ENCODE results near the gene C2CD3. TPM values are rescaled to one million over a fixed set of nuclear protein-coding genes. Genes with fewer than 3 reads are reported as not detected.

The C2CD3 gene
- total and polyA plus RNA-seq, 10 of the 15 experiments (the other 5 are each of a cell fraction or from before 2014, with no cell fraction given): 2.3 to 24.0 (median 16.3) TPM

DNA sequence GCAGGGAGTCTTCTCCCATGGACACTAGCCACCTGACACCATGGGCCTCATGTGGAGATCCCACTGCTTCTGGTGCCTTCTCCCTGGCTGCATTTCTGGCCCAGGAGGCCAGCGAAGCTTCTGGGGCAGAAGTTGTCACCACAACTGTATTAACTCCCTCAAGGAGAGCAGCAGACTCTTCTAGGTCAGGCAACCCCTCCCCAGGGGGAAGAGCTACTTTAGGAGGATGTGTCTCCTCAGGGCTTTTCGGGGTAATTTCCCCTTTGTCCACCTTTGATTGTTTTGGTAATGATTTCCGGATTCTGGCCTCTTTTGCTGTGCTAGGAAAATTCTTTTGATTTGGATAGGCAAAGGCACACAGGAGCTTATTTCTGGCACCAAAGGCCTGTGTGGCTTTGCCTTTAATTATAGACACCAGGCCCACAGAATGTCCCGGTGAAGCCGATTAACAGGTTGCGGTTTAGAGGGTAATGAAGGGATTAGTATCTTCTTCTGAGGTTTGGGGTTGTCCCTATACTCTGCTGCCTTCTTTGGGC lies 179.3 kb downstream of the C2CD3 start (continued):
- no peak for TF ChIP-seq ZBTB11 (CRISPR knock-in tag; IDR thresholded peaks at IDR 0.05)
- TF ChIP-seq POLR2AphosphoS2 (IDR thresholded peaks at IDR 0.05; ENCODE audit: low read depth, low read length): no peak
- TF ChIP-seq CREB1 (IDR thresholded peaks at IDR 0.05; ENCODE audit: low read depth): no peak
- TF ChIP-seq WRNIP1 (IDR thresholded peaks at IDR 0.05; ENCODE audit: borderline replicate concordance, low read depth, low read length): no peak
- TF ChIP-seq PAX8 (IDR thresholded peaks at IDR 0.05): no peak
- no peak for TF ChIP-seq YY1 (IDR thresholded peaks at IDR 0.05; ENCODE audit: low read depth, low read length)
- TF ChIP-seq SMAD5 (IDR thresholded peaks at IDR 0.05; ENCODE audit: low read depth): no peak
- TF ChIP-seq ZBTB33 (IDR thresholded peaks at IDR 0.05): no peak
- no peak for TF ChIP-seq NR2C1 (IDR thresholded peaks at IDR 0.05)
- no peak for TF ChIP-seq SREBF1 (IDR thresholded peaks at IDR 0.05; ENCODE audit: low read length)
- TF ChIP-seq, protein P1, sequence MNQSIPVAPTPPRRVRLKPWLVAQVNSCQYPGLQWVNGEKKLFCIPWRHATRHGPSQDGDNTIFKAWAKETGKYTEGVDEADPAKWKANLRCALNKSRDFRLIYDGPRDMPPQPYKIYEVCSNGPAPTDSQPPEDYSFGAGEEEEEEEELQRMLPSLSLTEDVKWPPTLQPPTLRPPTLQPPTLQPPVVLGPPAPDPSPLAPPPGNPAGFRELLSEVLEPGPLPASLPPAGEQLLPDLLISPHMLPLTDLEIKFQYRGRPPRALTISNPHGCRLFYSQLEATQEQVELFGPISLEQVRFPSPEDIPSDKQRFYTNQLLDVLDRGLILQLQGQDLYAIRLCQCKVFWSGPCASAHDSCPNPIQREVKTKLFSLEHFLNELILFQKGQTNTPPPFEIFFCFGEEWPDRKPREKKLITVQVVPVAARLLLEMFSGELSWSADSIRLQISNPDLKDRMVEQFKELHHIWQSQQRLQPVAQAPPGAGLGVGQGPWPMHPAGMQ (IDR thresholded peaks at IDR 0.05; ENCODE audit: borderline replicate concordance): no peak; the same call in 1 of the 2 replicates
- TF ChIP-seq BCL3 (IDR thresholded peaks at IDR 0.05; ENCODE audit: borderline replicate concordance, insufficient read depth, low read depth, low read length, poor library complexity, severe bottlenecking): no peak
- no peak for TF ChIP-seq EP300 (IDR thresholded peaks at IDR 0.05; ENCODE audit: borderline replicate concordance in 1 of 2, control insufficient read depth in 1 of 2, low read depth in 2 of 2, low read length in 2 of 2)
- TF ChIP-seq RBBP5 (conservative IDR thresholded peaks at IDR 0.05): no peak
- no peak for TF ChIP-seq SP1 (IDR thresholded peaks at IDR 0.05; ENCODE audit: low read depth, low read length)
- TF ChIP-seq POU2F2 (IDR thresholded peaks at IDR 0.05; ENCODE audit: borderline replicate concordance, low read depth, low read length): no peak
- peak; percentile 80; the same call in 1 of the 2 replicates for TF ChIP-seq RELB (IDR thresholded peaks at IDR 0.05; ENCODE audit: low read depth)
- TF ChIP-seq FOXK2 (IDR thresholded peaks at IDR 0.05): no peak
- no peak for TF ChIP-seq NR2C2 (IDR thresholded peaks at IDR 0.05; ENCODE audit: borderline replicate concordance, control insufficient read depth, insufficient read length, low read depth)
- TF ChIP-seq ZNF207 (IDR thresholded peaks at IDR 0.05; ENCODE audit: borderline replicate concordance): no peak; the same call in 1 of the 2 replicates
- no peak for TF ChIP-seq SIN3A (IDR thresholded peaks at IDR 0.05; ENCODE audit: low read depth, low read length)
